IMR-90 (cell line): ENCODE results near the gene MATN3. TPM values are rescaled to one million over a fixed set of nuclear protein-coding genes. Genes with fewer than 3 reads are reported as not detected.

ENCODE experiments used
- ATAC-seq: fragments of 200-7000 bp; cut with Tn5 transposase; 2 replicates; pipeline ENCODE4 v1.9.1; 2020; ENCODE audit warnings: low read depth, mild to moderate bottlenecking, moderate library complexity
- BruUV-seq: library from RNA; stranded (reverse); fragments of 400-500 nt; replicated peaks from 2 replicates; lab custom pipeline; 2021; lab: Mats Ljungman, UMichigan
- CTCF ChIA-PET: fragments of 300-600 bp; formaldehyde crosslinking; extraction: SDS; loops from one replicate; lab custom pipeline; 2021; ENCODE audit warnings: antibody characterized with exemption; lab: Yijun Ruan, JAX
- POLR2A ChIA-PET: fragments of 300-600 bp; sonication (Branson Sonifier 250); formaldehyde crosslinking; loops from one replicate; lab custom pipeline; 2022; ENCODE audit warnings: antibody characterized with exemption; ENCODE audit not compliant: unreplicated experiment; lab: Charles Lee
- DNase-seq: peaks from one replicate; pipeline ENCODE4 v3.0.0; 2013
- H2AFZ ChIP-seq: replicated peaks from 2 replicates; pipeline ENCODE3; 2013; ENCODE audit warnings: low read length, mild to moderate bottlenecking; ENCODE audit not compliant: poor library complexity
- H2AK5ac ChIP-seq: 2 replicates; pipeline ENCODE4 v1.6.1; 2013; ENCODE audit warnings: low read depth, low read length, inconsistent platforms
- H2AK9ac ChIP-seq: replicated peaks from 2 replicates; pipeline ENCODE3; 2013; ENCODE audit warnings: mild to moderate bottlenecking, low read depth, low read length, moderate library complexity; ENCODE audit not compliant: poor library complexity
- H2BK120ac ChIP-seq: 2 replicates; pipeline ENCODE4 v1.6.1; 2013; ENCODE audit warnings: low read depth, low read length, inconsistent platforms
- H2BK15ac ChIP-seq: 3 replicates; pipeline ENCODE4 v1.6.1; 2013; ENCODE audit warnings: low read depth, low read length, inconsistent platforms
- H2BK20ac ChIP-seq: 2 replicates; pipeline ENCODE4 v1.6.1; 2013; ENCODE audit warnings: low read depth, mild to moderate bottlenecking, inconsistent platforms, low read length, moderate library complexity
- H2BK5ac ChIP-seq: 2 replicates; pipeline ENCODE4 v1.6.1; 2013; ENCODE audit warnings: mild to moderate bottlenecking, low read depth, low read length, inconsistent platforms; ENCODE audit not compliant: poor library complexity, severe bottlenecking
- H3K14ac ChIP-seq: replicated peaks from 2 replicates; pipeline ENCODE4 v1.6.1; 2013; ENCODE audit warnings: low read depth, low read length, inconsistent platforms
- H3K18ac ChIP-seq: 2 replicates; pipeline ENCODE4 v1.6.1; 2013; ENCODE audit warnings: low read depth, low read length, control low read depth
- H3K23ac ChIP-seq: 2 replicates; pipeline ENCODE4 v1.6.1; 2013; ENCODE audit warnings: low read depth, low read length, inconsistent platforms
- H3K27ac ChIP-seq: 2 replicates; pipeline ENCODE4 v1.5.1; 2013; ENCODE audit warnings: mild to moderate bottlenecking, control low read depth, low read length; ENCODE audit not compliant: insufficient read depth
- H3K27me3 ChIP-seq: 2 replicates; pipeline ENCODE4 v1.6.1; 2013; ENCODE audit warnings: low read length; ENCODE audit not compliant: control insufficient read depth, insufficient read depth
- H3K36me3 ChIP-seq: 2 replicates; pipeline ENCODE4 v1.6.1; 2013; ENCODE audit warnings: low read length, mixed read lengths; ENCODE audit not compliant: control insufficient read depth, insufficient read depth
- H3K4ac ChIP-seq: 2 replicates; pipeline ENCODE4 v1.6.1; 2013; ENCODE audit warnings: low read depth, low read length, inconsistent platforms
- H3K4me1 ChIP-seq: 2 replicates; pipeline ENCODE4 v1.6.1; 2013; ENCODE audit warnings: low read length, mixed read lengths; ENCODE audit not compliant: control insufficient read depth, insufficient read depth
- H3K4me2 ChIP-seq: 2 replicates; pipeline ENCODE4 v1.6.1; 2013; ENCODE audit warnings: low read depth, mild to moderate bottlenecking, control low read depth, low read length, moderate library complexity
- H3K4me3 ChIP-seq: 2 replicates; pipeline ENCODE4 v1.5.1; 2013; ENCODE audit warnings: low read depth, mild to moderate bottlenecking, control low read depth, low read length, moderate library complexity; ENCODE audit not compliant: insufficient read depth
- H3K56ac ChIP-seq: 2 replicates; pipeline ENCODE4 v1.6.1; 2013; ENCODE audit warnings: low read length, inconsistent platforms; ENCODE audit not compliant: insufficient read depth; ENCODE audit errors: extremely low read depth
- H3K79me1 ChIP-seq, 2 experiments: 2 replicates each; pipeline ENCODE4 v1.6.1; 2013; ENCODE audit warnings: low read length in 2 of 2, inconsistent platforms in 1 of 2, low read depth in 1 of 2
- H3K9ac ChIP-seq: 2 replicates; pipeline ENCODE4 v1.6.1; 2013; ENCODE audit warnings: low read depth, low read length, control low read depth
- H3K9me1 ChIP-seq: 2 replicates; pipeline ENCODE4 v1.6.1; 2013; ENCODE audit warnings: low read length, inconsistent platforms; ENCODE audit not compliant: insufficient read depth
- H3K9me3 ChIP-seq: 2 replicates; pipeline ENCODE4 v1.6.1; 2013; ENCODE audit warnings: low read length; ENCODE audit not compliant: control insufficient read depth, insufficient read depth
- H4K20me1 ChIP-seq: 2 replicates; pipeline ENCODE4 v1.6.1; 2013; ENCODE audit warnings: low read length, inconsistent platforms; ENCODE audit not compliant: insufficient read depth
- H4K5ac ChIP-seq: 2 replicates; pipeline ENCODE4 v1.6.1; 2013; ENCODE audit warnings: mild to moderate bottlenecking, low read depth, low read length, control low read depth
- H4K8ac ChIP-seq, 2 experiments: 2 replicates each; pipeline ENCODE4 v1.6.1; 2013; ENCODE audit warnings: low read depth in 2 of 2, low read length in 2 of 2, control low read depth in 1 of 2, inconsistent platforms in 1 of 2
- H4K91ac ChIP-seq: 2 replicates; pipeline ENCODE4 v1.6.1; 2013; ENCODE audit warnings: low read depth, low read length, inconsistent platforms; ENCODE audit not compliant: insufficient read depth
- CEBPB ChIP-seq: IDR thresholded peaks from 2 replicates; pipeline ENCODE4 v1.6.1; 2012; ENCODE audit warnings: low read depth, low read length, improper control_type of control experiment
- CHD1 ChIP-seq: IDR thresholded peaks from 2 replicates; pipeline ENCODE4 v1.6.1; 2012; ENCODE audit warnings: low read depth, low read length, improper control_type of control experiment
- RAD21 ChIP-seq: IDR thresholded peaks from 2 replicates; pipeline ENCODE4 v1.6.1; 2012; ENCODE audit warnings: low read length, improper control_type of control experiment
- RFX5 ChIP-seq: IDR thresholded peaks from 2 replicates; pipeline ENCODE4 v1.8.0; 2012; ENCODE audit warnings: low read depth, mild to moderate bottlenecking, low read length, moderate library complexity
- WGBS, 2 experiments: methylation state at CpG; one replicate each; pipeline versions ENCODE4 v1.1.5 to v1.1.7; 2013; ENCODE audit warnings: missing lambda C conversion rate in 2 of 2; ENCODE audit not compliant: insufficient read length in 1 of 2; ENCODE audit errors: extremely low coverage in 2 of 2; 5-methylcytosine and 5-hydroxymethylcytosine counted together
- dilution Hi-C: fragments of 300-500 bp; cut with HindIII; formaldehyde crosslinking; loops from one replicate; pipeline ENCODE4 v1.14.3; 2018; ENCODE audit warnings: low sequenced_read_pairs; ENCODE audit not compliant: unreplicated experiment
- in situ Hi-C: fragments of 300-500 bp; cut with MboI; formaldehyde crosslinking; loops from 3 replicates; pipeline ENCODE4 v1.14.3; 2019; ENCODE audit warnings: low sequenced_read_pairs, inconsistent platforms, mixed read lengths
- intact Hi-C: fragments of 100-400 bp; cut with micrococcal nuclease; formaldehyde crosslinking; loops from 2 replicates; pipeline ENCODE4 v1.10.0; 2022
- polyA plus RNA-seq, 3 experiments: library from polyadenylated mRNA; depleted of rRNA; stranded (reverse); fragments of >200 nt; gene quantifications; 2 replicates each; pipeline ENCODE4 v1.2.3, GENCODE V29; 2012; ENCODE audit warnings: low replicate concordance in 1 of 3
- total RNA-seq: library from RNA; depleted of rRNA; stranded (reverse); fragments of >200 nt; gene quantifications from 2 replicates; pipeline ENCODE4 v1.2.3, GENCODE V29; 2012
- TF ChIP-seq, protein P1 (sequence below): conservative IDR thresholded peaks from 2 replicates; pipeline ENCODE4 v1.5.1; 2012; ENCODE audit warnings: mild to moderate bottlenecking, low read depth, low read length, improper control_type of control experiment
- TF ChIP-seq, protein P2 (sequence below): fragments of 150-350 bp; IDR thresholded peaks from 2 replicates; pipeline ENCODE4 v1.6.1; 2017; ENCODE audit warnings: mild to moderate bottlenecking, antibody characterized with exemption, low read length, low read depth

MATN3 gene
- total and polyA plus RNA-seq, 2 of the 4 experiments (the other 2 are of a cell fraction), result 0.90 to 3.0 TPM

DNA sequence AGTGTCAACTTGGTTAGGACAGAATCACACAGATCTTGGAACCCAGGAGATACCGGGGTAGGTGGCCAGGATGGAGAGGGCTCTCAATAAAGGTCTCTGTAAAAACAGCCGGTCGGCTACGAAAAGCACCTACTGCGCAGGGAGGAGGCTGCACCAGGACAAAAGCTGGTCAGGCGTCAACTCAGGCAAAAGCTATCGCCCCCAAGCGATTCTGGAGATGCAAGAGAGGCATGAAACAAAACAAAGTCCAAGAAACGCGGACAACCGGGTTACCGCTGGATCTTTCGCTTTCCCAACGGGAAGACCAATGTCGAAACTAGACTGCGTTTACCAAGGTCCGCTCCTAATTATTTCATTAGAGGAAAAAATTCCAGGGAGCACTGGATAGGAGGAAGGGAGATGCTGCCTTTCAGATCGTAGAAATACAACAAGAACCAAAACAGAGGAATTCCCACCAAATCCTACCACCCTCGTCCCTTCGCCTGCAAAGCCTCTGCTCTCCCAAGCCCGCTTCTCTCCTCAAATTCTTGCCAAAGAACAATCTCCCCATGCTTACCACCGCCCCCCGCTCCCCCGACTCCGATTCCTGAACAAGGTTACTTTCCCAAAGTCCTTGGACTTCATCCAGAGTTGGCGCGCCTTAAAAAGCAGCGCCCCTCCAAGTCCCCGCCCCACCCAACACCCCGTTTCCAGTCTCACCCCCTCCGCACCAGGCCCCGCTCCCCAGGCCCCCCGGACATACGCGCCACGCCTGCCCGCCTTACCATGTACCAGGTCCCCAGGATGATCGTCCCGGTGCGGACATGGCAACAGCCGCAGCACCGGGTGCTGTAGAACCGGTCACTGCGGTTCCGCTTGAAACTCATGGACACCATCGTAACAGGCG lies 38.4 kb upstream of the MATN3 start:
- WGBS, 2 experiments, result 0% methylated on average over 24 of the region's 47 CpGs; no CpG with 5 or more reads in 1 of the 2 experiments
- Histone ChIP-seq H2BK15ac (no peak overlapping the region), H2AFZ (peak overlapping the region; percentile 98), H3K4me1 (peaks cover 2% of the 10 kb centered on the region; the same call in 1 of the 2 replicates), H4K91ac (peak overlapping the region; percentile 85), H3K9me3 (no peaks in the 10 kb centered on the region), H3K56ac (peak overlapping the region; percentile 90), H3K14ac (peak overlapping the region; percentile 94), H4K8ac (peak overlapping the region; percentile 63 to 71; a peak in 3 of 4 replicates), H3K18ac (peak overlapping the region; percentile 75), H3K79me1 (peaks cover 0 to 32% of the 10 kb centered on the region in 2 experiments; a peak in 2 of 4 replicates), H2BK20ac (peak overlapping the region; percentile 4; the same call in 1 of the 2 replicates), H3K4me2 (peak overlapping the region; percentile 93), H4K5ac (peak overlapping the region; percentile 68), H3K9ac (peak overlapping the region; percentile 94), H3K36me3 (peaks cover 3% of the 10 kb centered on the region; the same call in 1 of the 2 replicates), H2BK120ac (peak overlapping the region; percentile 61), H3K23ac (peak overlapping the region; percentile 92), H3K4me3 (peak overlapping the region; percentile 77), H2BK5ac (peak overlapping the region; percentile 87), H4K20me1 (peaks cover 45% of the 10 kb centered on the region; the same call in 1 of the 2 replicates), H3K9me1 (peaks cover 2% of the 10 kb centered on the region), H3K27me3 (no peaks in the 10 kb centered on the region), H2AK9ac (peak overlapping the region; percentile 92), H3K4ac (peak overlapping the region; percentile 96), H3K27ac (peak overlapping the region; percentile 97), H2AK5ac (peak overlapping the region; percentile 87)
- TF ChIP-seq, protein P1, sequence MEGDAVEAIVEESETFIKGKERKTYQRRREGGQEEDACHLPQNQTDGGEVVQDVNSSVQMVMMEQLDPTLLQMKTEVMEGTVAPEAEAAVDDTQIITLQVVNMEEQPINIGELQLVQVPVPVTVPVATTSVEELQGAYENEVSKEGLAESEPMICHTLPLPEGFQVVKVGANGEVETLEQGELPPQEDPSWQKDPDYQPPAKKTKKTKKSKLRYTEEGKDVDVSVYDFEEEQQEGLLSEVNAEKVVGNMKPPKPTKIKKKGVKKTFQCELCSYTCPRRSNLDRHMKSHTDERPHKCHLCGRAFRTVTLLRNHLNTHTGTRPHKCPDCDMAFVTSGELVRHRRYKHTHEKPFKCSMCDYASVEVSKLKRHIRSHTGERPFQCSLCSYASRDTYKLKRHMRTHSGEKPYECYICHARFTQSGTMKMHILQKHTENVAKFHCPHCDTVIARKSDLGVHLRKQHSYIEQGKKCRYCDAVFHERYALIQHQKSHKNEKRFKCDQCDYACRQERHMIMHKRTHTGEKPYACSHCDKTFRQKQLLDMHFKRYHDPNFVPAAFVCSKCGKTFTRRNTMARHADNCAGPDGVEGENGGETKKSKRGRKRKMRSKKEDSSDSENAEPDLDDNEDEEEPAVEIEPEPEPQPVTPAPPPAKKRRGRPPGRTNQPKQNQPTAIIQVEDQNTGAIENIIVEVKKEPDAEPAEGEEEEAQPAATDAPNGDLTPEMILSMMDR, result 0 out of 2 replicates have a peak, but pooled peaks have one; percentile 19
- TF ChIP-seq CEBPB (no peak), RFX5 (no peak), RAD21 (peak; percentile 23; the same call in 1 of the 2 replicates), CHD1 (0 out of 2 replicates have a peak, but pooled peaks have one; percentile 42)
- TF ChIP-seq, protein P2, sequence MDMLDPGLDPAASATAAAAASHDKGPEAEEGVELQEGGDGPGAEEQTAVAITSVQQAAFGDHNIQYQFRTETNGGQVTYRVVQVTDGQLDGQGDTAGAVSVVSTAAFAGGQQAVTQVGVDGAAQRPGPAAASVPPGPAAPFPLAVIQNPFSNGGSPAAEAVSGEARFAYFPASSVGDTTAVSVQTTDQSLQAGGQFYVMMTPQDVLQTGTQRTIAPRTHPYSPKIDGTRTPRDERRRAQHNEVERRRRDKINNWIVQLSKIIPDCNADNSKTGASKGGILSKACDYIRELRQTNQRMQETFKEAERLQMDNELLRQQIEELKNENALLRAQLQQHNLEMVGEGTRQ, result no peak
- ChIA-PET POLR2A (interaction anchor here (0.5 to 2.7 kb wide), 4 partner anchors 11 to 43 kb away, joined by 3 to 18 read pairs (median 6); no protein-coding TSS in a partner anchor), CTCF (interaction anchor here (0.7 to 2.2 kb wide), 3 partner anchors 11 to 43 kb away, joined by 3 to 9 read pairs (median 5); no protein-coding TSS in a partner anchor)
- in situ Hi-C loops (no loop called here), dilution Hi-C loops (no loop called here), intact Hi-C loops (loop anchor here (1.0 kb wide), 2 partner anchors 11 to 40 kb away; no protein-coding TSS in a partner anchor)
- BruUV-seq, result no TSS peak
- ATAC-seq, result peak; percentile 8
- peak; percentile 65 for DNase-seq
